ENCODE results near the gene CALCOCO1. TPM values are rescaled to one million over a fixed set of nuclear protein-coding genes. Genes with fewer than 3 reads are reported as not detected.

Gene CALCOCO1
- total and polyA plus RNA-seq, 9 of the 15 experiments (the other 6 are each of a cell fraction or from before 2014, with no cell fraction given) = 1.9 to 31.8 (median 11.0) TPM

DNA sequence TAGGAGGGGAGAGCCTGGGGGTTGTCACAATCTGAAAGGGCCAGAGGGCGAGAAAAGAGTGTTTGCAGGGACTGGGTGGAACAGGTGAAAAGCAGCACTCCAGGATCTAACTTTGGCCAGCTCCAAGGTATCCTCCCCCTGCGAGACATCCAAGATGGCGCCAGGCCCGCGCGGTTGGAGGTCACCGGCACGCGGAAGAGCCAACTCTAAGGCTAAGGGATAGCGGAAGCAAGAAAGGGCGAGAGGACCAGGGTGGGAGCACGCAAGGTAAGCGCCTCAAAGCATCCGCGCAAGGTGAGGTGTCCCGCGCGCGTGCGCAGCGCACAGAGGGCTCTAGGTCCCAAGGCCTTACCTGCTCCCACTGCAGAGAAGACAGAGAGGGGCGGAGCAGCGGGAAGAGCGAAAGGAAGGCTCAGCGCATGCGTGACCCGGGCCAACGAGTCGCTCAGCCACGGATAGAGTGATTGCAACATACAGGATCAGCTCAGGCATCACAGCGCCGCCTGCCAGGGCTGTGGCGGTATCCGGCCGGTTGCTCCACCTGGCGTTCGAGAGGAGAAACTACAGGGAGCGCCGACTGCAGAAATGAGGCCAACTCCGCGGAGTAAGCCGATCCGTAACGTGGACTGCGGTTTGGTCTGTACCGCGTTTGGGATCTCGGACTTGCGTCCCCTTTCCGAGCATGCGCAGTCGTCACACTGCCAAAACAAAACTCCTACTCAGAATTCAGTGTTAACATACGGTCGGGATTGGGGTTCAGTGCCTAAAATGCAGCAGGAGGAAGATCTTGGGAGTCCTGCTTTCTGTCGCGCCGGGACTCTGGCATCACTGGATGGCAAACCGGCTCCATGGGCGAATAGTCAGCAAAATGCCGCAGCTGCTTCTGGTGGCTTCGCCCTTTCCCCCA is 51.3 kb downstream of the CALCOCO1 start, which contains the start of gene ATP5MC2 (continued):
- TF ChIP-seq, protein P1, sequence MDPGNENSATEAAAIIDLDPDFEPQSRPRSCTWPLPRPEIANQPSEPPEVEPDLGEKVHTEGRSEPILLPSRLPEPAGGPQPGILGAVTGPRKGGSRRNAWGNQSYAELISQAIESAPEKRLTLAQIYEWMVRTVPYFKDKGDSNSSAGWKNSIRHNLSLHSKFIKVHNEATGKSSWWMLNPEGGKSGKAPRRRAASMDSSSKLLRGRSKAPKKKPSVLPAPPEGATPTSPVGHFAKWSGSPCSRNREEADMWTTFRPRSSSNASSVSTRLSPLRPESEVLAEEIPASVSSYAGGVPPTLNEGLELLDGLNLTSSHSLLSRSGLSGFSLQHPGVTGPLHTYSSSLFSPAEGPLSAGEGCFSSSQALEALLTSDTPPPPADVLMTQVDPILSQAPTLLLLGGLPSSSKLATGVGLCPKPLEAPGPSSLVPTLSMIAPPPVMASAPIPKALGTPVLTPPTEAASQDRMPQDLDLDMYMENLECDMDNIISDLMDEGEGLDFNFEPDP (CRISPR knock-in tag; IDR thresholded peaks at IDR 0.05) = peak; percentile 72; the same call in 1 of the 2 replicates
- TF ChIP-seq YY1 (IDR thresholded peaks at IDR 0.05; ENCODE audit: borderline replicate concordance in 1 of 3, control insufficient read depth in 1 of 3, extremely low read depth in 1 of 3, insufficient read depth in 3 of 3, insufficient read length in 1 of 3, insufficient replicate concordance in 2 of 3, low read depth in 1 of 3, low read length in 2 of 3) (peak; percentile 94 to 98 (median 94)), NFE2L1 (tag; IDR thresholded peaks at IDR 0.05; ENCODE audit: borderline replicate concordance, low read depth) (no peak), IRF2 (CRISPR knock-in tag; IDR thresholded peaks at IDR 0.05) (no peak), COPS2 (conservative IDR thresholded peaks at IDR 0.05) (no peak), ZKSCAN8 (CRISPR knock-in tag; IDR thresholded peaks at IDR 0.05) (no peak), MCM7 (IDR thresholded peaks at IDR 0.05) (no peak), MTA1 (IDR thresholded peaks at IDR 0.05; ENCODE audit: borderline replicate concordance) (no peak), ERF (CRISPR knock-in tag; IDR thresholded peaks at IDR 0.05) (peak; percentile 47; the same call in 1 of the 2 replicates), TAF7 (tag; IDR thresholded peaks at IDR 0.05) (peak; percentile 99), SRSF7 (optimal IDR thresholded peaks at IDR 0.05; ENCODE audit: low read depth, low read length) (no peak), POLR2B (IDR thresholded peaks at IDR 0.05; ENCODE audit: low read depth, partially characterized antibody) (peak; percentile 97), JUND (IDR thresholded peaks at IDR 0.05; ENCODE audit: borderline replicate concordance, low read depth, low read length) (peak; percentile 83), JUND (tag; IDR thresholded peaks at IDR 0.05; ENCODE audit: borderline replicate concordance, low read depth, low read length) (no peak; the same call in 1 of the 3 replicates), NBN (IDR thresholded peaks at IDR 0.05; ENCODE audit: low read depth) (peak; percentile 95), FOXJ3 (CRISPR knock-in tag; IDR thresholded peaks at IDR 0.05) (no peak), HCFC1 (IDR thresholded peaks at IDR 0.05; ENCODE audit: low read depth, low read length) (peak; percentile 86)
- TF ChIP-seq, protein P2, sequence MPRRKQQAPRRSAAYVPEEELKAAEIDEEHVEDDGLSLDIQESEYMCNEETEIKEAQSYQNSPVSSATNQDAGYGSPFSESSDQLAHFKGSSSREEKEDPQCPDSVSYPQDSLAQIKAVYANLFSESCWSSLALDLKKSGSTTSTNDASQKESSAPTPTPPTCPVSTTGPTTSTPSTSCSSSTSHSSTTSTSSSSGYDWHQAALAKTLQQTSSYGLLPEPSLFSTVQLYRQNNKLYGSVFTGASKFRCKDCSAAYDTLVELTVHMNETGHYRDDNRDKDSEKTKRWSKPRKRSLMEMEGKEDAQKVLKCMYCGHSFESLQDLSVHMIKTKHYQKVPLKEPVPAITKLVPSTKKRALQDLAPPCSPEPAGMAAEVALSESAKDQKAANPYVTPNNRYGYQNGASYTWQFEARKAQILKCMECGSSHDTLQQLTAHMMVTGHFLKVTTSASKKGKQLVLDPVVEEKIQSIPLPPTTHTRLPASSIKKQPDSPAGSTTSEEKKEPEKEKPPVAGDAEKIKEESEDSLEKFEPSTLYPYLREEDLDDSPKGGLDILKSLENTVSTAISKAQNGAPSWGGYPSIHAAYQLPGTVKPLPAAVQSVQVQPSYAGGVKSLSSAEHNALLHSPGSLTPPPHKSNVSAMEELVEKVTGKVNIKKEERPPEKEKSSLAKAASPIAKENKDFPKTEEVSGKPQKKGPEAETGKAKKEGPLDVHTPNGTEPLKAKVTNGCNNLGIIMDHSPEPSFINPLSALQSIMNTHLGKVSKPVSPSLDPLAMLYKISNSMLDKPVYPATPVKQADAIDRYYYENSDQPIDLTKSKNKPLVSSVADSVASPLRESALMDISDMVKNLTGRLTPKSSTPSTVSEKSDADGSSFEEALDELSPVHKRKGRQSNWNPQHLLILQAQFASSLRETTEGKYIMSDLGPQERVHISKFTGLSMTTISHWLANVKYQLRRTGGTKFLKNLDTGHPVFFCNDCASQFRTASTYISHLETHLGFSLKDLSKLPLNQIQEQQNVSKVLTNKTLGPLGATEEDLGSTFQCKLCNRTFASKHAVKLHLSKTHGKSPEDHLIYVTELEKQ (CRISPR knock-in tag; IDR thresholded peaks at IDR 0.05) = no peak
- TF ChIP-seq, protein P3, sequence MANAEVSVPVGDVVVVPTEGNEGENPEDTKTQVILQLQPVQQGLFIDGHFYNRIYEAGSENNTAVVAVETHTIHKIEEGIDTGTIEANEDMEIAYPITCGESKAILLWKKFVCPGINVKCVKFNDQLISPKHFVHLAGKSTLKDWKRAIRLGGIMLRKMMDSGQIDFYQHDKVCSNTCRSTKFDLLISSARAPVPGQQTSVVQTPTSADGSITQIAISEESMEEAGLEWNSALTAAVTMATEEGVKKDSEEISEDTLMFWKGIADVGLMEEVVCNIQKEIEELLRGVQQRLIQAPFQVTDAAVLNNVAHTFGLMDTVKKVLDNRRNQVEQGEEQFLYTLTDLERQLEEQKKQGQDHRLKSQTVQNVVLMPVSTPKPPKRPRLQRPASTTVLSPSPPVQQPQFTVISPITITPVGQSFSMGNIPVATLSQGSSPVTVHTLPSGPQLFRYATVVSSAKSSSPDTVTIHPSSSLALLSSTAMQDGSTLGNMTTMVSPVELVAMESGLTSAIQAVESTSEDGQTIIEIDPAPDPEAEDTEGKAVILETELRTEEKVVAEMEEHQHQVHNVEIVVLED (CRISPR knock-in tag; IDR thresholded peaks at IDR 0.05) = 0 out of 2 replicates have a peak, but pooled peaks have one; percentile 33
- TF ChIP-seq, protein P4, sequence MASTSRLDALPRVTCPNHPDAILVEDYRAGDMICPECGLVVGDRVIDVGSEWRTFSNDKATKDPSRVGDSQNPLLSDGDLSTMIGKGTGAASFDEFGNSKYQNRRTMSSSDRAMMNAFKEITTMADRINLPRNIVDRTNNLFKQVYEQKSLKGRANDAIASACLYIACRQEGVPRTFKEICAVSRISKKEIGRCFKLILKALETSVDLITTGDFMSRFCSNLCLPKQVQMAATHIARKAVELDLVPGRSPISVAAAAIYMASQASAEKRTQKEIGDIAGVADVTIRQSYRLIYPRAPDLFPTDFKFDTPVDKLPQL (IDR thresholded peaks at IDR 0.05; ENCODE audit: extremely low read depth, insufficient read length) = no peak
